Stimulated activated CD4-positive, alpha-beta T cell treated with anti-CD3 and anti-CD28 coated beads, Interleukin-15, amount 100 ng/mL, for 48 hours (primary cell): ENCODE measurements around the gene LARGE1.

Experiments
- DNase-seq, 2 donors: peaks; one replicate each; pipeline ENCODE4 v3.0.0-alpha.2; 2020; ENCODE audit warnings: low read depth in 2 of 2

Gene LARGE1

DNA sequence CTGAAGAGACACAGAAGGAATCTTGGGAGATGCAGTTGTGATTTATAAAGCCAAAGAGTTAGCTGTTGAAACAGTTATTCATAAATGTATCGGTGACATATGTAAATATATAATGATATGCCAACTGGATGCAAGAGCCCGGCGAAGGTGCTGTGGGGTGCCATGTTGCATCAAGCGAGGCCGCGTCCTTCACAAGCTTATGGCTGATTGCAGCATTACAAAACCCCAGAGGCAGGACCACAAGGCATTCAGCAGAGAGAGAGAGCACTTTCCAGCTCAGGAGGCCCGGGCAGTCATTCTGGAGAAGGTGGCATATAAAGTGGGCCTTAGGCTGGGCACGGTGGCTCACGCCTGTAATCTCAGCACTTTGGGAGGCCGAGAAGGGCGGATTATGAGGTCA is 65.6 kb downstream of the LARGE1 start:
- no peak for DNase-seq

DNA sequence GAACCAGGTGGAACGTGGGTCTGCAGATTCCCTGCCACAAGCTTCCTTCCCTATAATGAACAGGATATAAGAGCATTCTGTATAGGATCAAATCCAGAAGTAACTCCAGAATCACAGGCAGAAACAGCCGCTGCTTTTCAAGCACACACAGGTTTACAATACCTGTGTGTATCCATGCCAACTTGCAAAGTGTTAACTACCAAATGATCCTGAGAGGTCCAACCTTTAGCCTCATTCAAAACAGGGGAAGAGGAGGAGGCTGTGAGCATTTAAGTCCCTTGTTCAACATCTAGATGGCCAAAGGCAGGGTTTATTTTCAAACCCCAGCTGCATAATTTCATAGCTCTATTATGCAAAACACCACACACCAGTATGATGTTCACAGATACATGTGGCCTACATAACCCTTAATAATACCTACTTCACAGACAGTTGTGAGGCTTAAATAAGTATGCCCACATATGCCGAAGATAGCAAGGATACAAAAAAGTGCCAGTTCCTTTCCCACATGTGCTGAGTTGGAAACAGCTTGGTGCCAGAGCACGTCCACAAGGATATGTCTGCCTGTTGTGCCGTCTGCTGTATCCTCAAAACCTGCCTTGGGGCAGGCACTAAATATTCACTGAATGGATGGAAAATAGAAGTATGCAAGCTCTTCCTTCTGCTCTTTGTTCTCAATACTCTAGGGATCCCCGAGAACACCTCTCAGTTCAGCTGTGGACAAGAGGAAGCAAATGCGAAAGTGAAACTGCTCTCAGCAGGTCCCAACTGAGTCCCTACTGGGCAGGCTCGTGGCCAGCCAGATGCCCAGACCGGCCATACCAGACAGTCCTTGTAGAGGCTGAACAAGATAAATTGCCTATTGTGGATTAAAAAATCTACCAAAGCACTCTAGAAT is 66.8 kb downstream of the LARGE1 start:
- DNase-seq = no peak

DNA sequence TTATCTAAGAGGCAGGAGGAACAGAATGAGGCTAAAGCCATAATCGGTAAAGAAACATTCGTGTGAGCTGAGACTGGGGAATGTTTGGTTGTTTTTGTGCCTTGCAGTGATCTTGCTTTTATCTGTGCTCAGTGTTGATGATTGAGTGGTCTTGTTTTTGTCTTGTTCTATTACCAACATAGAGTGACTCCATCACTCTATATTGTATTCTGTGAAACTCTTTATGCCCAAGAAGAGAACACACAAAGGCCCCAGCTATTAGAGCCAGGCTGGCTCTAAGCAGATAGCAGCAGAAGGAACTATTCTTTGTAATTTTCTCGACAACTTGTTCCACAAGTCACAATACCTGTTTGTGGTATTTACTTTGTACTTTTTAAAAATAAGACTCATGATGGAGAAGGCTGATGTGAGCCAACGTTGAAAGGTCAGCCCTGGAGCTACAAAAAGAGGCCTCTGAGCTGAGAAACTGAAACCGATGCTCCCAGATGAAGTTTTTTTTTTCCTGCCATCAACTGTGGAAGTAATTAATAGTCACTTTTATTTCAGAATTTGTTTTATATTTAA is 68.4 kb downstream of the LARGE1 start:
- no peak for DNase-seq

DNA sequence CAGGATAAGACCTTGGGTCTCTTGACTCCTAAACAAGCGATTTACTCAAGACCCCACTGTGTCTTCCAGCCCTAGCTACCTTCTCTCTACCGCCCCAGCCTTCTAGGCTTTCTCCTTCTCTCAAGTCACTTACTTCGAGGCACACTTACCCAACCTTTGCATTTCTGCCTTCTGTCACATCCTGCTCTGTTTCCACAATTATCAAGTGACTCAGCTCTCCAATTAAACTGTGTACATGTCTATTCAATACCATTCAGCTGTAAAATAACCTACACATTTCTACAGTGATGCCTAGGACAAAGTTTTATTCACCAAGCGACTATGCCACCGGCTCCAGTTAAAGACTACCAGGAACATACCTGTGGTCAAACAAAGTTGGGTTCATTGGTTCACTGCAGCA is 69.0 kb downstream of the LARGE1 start:
- DNase-seq = no peak

DNA sequence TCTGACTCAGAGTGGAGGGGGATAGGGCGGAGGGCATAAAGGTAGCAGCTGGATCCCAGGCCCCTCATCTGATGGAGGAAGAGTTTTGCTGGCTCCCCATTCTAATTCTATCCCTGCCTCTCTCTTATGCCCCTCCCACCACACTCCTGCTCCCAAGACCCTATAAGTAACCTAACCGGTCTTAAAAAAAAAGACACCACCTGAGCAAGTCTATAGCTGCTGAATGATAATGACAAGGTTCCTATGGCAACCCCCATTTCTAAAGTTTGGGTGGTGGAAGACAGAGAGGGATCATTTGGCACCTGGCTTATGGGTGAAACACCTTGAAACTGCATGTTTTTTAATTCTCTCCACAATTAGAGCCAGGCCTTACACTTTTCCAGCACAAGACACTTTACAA is 69.6 kb downstream of the LARGE1 start:
- no peak for DNase-seq

DNA sequence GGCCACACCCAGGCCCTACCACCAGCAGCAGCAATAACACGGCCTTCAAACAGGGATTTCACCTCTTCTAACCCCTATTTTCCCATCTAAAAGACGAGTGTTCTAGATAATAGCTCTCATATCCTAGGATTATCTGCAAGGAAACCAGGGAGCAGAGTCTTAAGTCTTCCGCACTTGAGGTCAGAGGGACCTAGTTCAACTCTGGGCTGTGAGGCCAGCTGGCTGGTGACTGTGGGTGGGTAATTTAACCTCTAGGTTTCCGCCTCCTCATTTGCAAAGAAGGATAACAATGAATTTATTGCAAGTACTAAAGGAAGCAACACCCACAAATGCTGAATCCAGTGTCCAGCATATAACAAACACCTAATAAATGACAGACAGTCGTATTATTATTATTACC is 70.1 kb downstream of the LARGE1 start:
- DNase-seq = no peak

DNA sequence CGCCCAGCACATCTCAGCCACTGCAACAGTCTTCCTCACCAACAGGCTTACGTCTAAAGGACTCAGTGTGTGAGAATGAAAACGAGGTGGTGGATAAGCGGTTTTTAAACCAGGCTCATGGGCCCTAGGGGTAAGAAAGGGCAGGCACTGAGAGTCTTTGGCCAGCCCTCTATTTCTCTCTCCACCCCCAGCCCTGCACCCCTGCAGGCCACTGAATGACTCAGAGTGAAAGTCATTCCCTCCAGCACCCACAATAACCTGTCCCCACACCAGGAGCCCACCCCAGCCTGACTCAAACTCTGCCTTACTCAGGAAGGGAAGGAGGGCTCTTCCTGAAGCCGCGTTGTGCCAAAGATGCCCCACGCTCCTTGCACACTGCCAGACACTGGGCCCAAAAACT is 72.0 kb downstream of the LARGE1 start:
- no peak for DNase-seq

DNA sequence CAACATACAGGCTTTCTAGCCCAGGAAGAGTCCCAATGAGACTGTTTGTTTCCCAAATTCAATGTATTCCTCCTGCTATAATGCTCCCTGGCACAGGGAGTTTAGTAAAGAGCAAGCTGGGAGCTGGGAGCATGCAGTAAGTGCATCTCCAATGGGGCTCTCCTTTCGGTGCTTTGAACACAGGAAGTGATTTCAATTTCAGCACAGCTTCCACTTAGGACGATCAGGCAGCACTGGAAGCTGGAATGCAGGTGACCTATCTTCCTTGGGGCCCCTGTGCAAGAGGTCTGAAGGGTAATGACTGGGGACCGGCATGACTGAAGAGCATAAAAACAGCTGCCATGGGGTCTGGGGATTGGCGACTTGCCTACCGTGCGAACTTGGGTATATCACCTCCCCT is 76.0 kb downstream of the LARGE1 start:
- no peak for DNase-seq

DNA sequence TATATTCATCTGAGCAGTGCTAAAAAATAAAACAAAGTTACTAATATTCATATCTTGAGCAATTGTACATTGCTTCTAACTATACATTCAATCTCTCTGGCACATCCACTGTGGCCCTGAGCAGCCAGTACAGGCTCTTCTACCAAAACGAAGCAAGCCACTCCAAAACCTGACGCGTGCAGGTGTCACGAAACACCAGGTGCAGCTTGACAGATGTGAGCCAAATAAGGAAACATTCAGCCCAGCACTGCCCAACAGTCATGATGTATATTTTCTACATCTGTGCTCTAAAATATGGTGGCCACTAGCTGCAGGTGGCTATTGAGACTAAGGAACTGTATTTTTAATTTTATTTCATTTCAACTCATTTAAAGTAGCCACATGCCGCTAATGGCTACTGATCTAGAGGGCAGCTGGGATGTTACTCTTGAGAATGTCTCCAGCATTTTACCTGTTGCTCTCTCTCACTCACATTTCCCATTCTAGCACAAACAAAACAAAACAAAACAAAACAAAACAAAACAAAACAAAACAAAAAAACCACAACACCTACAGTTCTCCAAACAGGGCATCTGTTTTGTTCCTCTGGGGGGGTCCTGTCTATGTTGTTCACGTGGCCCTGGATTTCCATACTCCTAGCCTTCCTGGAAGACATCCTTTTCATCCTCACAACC is 77.7 kb downstream of the LARGE1 start:
- DNase-seq = no peak

DNA sequence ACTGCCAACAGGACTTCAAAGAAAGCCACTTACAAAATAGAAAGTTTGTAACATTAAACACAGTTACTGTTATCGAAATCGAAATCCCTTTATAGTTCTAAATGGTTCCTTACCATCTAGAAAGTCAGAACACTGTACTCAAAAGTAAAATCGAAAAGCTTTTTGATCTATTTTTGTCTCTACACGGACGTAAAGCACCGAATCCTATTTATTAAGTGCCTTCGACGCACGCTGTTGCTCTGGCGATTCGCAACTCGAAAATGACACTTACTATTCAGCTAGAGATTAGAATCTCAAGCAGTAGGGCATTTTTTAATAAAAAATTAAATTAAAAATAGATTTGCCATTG is 78.3 kb downstream of the LARGE1 start:
- no peak for DNase-seq

DNA sequence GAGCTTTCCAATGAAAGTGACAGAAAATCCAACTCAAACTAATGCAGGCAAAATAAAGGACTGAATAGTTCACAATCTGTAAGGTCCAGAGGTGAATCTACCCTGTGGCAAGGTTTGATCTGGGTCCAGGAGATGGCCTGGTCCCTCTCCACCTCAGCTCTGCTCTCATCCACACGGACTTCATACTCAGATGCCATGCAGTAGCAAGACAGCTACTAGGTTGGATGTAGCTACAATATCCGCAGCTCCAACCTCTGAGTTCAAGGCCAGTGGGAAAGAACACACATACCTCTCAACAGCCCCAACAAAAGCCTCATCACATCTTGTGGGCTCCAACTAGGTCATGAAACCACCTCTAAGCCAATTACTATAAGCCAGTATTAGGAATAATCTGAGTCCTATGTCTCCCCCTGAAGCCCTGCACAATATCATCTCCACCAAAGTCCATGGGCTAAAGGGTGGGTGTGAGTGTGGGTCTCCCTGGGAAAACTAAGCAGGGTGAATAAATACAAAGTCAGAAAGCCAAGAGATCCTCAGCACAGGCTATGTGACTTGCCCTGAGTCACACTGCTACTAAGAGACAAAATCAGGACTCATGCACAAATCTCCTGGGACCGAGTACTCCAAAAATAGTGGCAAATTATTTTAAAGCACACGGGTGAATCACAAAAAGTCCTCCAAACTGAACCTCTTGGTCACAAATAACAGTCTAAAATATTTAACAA is 78.8 kb downstream of the LARGE1 start:
- DNase-seq = no peak

DNA sequence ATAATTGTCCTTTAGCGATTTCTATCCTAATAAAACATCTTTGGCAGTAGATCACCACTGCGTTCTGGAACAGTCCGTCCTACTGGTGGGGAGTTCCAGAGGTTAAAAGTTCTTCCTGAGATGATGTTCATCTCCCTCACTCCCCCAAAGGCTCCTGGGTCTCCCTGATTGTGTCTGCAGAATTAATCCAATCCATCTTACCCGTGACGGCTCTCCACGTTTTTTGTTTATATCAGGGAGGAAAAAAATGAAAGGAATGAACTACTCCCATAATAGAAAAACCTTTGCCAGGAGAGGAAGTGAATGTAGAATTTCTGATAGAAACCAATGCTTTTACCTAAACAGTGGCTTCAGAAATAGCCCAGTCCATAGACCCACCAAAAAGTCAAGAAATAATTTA is 81.6 kb downstream of the LARGE1 start:
- DNase-seq = no peak

DNA sequence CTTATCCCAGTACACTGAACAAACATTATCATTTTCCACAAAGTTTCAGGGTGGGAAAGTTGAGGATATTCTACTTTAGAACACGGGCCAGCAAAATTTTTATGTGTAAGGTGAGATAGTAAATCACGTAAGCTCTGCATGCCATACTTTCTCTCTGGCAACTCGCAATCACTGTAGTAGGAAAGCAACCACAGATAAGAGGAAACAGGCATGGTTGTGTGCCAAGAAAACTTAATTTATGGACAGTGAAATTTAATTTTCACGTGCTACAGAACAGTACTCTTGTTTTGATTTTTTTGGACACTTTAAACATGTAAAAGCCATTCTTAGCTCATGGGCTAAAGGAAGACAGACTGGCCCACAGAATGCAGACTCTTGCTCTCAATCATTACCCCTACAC is 82.5 kb downstream of the LARGE1 start:
- no peak for DNase-seq

DNA sequence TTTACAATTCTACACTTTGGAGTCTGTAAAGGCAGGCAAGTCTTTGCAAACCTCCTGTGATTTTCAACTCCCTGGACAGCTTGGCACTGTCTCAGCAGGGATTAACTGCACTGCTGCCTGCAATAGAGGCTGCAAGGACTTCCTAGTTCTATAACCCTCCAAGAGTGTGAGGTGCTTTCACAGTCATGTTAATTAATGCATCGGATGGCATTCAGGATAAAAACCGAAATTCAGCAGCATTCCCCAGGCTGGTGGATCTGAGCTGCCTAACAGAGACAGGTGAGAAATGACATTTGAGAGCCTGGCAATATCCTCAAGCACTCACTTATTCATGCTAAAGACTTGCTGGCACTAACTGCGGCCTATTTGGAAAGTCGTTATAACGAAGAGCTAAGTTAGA is 85.0 kb downstream of the LARGE1 start:
- DNase-seq = no peak

DNA sequence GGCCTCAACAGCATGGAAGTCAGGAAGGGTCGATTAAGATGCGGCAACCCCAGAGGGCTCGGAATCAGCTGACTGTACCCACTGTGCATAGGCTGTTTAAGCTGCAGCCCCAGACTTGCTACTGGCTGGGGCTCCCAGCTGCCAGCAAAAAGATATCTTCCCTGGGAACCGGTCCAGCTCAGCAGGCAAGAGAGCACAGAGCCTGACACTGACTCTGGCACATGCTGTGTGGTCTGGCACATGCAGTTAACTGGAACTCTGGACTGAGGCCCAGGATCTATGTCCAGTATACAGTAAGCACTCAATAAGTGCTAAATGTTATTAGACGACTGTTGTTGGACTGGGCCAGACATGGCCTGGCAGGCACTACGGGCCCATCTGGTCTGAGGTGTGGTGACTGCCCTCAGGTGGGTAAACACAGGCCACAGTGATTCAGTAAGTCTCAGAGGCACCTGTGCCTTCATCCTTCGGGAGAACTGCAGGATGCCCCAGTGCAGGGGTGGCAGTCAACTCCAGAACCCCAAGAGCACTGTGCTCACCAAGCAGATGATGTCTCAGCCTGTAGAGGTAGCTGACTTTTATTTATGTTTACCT is 87.6 kb downstream of the LARGE1 start:
- no peak for DNase-seq

DNA sequence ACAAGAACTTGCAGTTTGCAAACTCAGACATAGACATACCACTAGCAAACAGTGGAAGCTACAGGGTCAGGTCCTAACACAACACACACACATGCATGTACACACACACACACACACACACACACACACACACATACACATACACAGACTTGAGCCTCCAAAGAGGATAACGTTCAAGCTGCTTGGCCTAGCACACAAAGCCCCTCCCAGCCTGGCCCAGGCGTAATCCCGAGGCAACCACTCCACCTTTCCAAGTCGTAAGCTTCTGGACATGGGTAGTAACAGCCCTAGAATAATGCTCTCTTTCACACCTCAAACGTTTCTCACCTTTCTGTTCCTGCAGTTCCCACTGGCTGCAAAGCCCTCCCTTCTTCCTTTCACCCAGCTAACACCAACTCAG is 88.6 kb downstream of the LARGE1 start:
- DNase-seq = no peak

DNA sequence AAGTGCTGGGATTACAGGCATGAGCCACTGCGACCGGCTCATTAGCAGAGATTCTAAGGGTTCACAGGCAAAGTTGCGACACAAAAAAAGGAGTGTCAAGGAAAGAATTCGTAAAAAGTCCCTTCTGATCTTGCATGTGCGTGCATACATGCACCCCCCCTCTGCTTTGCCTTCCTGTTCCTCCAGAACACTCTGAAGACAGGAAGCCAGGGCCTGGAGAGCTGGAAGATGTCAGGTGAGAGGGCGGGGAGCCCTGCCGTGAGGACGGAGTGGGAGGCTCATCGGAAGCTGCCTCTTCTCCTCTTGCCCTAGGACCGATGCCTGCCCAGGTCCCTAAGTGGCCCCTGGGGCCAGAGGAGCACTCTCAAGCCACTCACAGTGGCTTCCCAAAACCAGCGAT is 89.1 kb downstream of the LARGE1 start:
- no peak for DNase-seq

DNA sequence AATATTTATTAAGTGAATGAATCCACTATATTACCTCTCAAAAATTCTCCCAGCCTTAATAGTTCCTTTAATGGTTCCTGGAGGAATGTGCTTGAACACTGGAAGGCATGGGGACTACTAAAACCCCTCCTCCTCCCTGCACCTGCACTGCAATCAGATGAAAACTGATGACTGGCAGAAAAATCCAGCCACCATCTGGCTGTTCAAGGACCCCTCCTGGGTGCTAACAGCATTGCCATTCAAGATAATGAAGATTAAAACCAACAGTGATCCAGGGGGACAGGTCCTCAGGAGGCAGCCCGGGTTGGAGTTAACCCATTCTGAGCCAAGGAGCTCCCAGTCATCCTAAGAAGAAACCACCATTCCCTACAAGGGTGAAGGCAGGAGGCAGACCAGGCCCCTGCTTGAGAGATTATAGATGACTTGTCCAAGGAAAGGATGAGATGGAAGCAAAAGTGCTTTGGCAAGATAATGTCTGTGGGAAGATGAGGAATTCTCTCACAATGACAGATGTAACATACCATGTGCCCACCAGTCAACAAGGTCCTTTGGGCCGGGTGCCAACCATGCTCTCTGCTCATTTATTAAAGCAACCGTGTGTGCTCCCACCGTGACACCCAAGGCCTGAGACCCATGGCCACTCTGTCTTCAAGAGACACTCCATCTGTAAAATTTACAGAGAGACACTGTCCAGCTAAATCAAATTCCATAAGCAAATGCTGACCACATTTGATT is 90.6 kb downstream of the LARGE1 start:
- DNase-seq = no peak

DNA sequence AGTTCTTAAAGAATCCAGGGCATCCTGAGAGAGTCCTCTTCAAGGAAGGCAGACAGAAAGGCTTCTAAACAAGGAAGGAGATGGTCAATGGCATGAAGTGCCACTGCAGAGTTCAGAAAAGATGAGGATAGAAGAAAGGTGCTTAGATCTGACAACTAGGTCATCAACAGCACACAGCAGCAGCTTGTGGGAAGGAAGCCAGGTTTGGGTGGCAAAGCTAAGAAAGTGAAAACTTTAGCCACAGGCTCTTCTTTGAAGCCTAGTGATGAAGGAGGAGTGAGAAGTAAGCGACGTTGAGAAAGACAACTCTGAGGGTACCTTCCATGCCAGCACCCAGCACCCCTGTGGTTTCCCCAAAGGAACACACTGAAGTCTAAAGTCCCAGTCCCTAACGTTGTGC is 92.0 kb downstream of the LARGE1 start:
- no peak for DNase-seq

DNA sequence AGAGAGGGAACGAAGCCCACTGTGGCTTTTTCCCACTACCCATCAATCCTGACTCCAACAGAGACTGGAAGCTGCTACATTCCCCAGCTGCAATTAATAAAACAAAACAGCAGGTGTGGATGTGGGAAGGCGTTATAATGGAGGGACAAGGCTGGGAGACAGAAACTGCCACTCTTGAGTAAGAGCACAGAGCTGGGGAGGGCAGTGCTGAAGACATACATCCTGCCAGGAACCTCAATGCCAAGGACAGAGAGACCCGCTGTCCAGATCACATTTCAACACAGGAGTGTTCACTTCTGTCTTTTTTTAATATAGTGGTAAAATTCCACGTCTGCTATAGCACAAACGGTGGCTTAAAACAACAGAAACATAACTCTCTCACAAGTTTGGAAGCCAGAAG is 94.5 kb downstream of the LARGE1 start:
- DNase-seq = no peak

DNA sequence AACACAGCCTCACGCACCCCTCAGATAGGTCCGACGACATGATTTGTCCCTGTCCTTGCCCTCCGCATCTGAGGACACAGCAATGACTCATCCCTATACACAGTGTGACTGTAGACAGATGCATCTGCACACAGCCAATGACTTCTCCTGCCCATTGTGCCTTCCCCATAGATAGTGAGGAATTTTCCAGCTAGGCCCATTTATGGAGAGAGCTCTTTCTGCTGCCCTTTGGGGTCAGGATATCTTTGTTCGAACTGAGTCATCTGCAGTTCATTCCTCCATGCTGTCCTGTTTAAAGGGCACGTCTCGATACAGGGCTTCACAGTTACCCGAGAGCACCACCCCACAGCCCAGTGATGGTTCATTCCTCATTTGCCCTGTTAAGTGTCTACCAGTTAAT is 96.7 kb downstream of the LARGE1 start:
- DNase-seq = no peak
